Transverse colon (tissue), 4 donors: ENCODE measurements around the gene SLC25A23. TPM values are rescaled to one million over a fixed set of nuclear protein-coding genes. Genes with fewer than 3 reads are reported as not detected.

Source experiments
- DNase-seq: peaks from one replicate; pipeline ENCODE4 v3.0.0-alpha.2; 2019
- H3K27ac ChIP-seq, 4 donors: fragments of 200-600 bp; sonication (generic); 2 replicates each; pipeline ENCODE4 v1.5.1; 2016 to 2018; ENCODE audit warnings: inconsistent platforms in 4 of 4
- H3K27me3 ChIP-seq: fragments of 200-600 bp; sonication (generic); 2 replicates; pipeline ENCODE4 v1.5.1; 2017; ENCODE audit warnings: inconsistent platforms
- H3K36me3 ChIP-seq, 4 donors: fragments of 200-600 bp; sonication (generic); 2 replicates each; pipeline ENCODE4 v1.5.1; 2017 to 2019; ENCODE audit warnings: inconsistent platforms in 4 of 4
- H3K4me1 ChIP-seq, 4 donors: fragments of 200-600 bp; sonication (generic); 2 replicates each; pipeline ENCODE4 v1.5.1; 2017 to 2020; ENCODE audit warnings: inconsistent platforms in 4 of 4
- H3K4me3 ChIP-seq, 4 donors: fragments of 200-600 bp; sonication (generic); 1 replicate in 1 of 4; 2 replicates in 3 of 4; pipeline versions ENCODE4 v1.5.1 to v1.6.1; 2017 to 2019; ENCODE audit warnings: inconsistent platforms in 4 of 4
- H3K9me3 ChIP-seq, 2 donors: fragments of 200-600 bp; sonication (generic); 2 replicates each; pipeline ENCODE4 v1.5.1; 2017 to 2019; ENCODE audit warnings: inconsistent platforms in 2 of 2
- CTCF ChIP-seq, 5 experiments: fragments of 200-600 bp in 3 of 5; fragments of 450-650 bp in 2 of 5; sonication (generic) in 3 of 5; IDR thresholded peaks; 1 replicate in 2 of 5; 2 replicates in 3 of 5; pipeline ENCODE4 v1.5.1; 2016 to 2017; ENCODE audit warnings: antibody characterized with exemption in 5 of 5, inconsistent platforms in 3 of 5, mild to moderate bottlenecking in 2 of 5, moderate library complexity in 1 of 5
- EP300 ChIP-seq: sonication (generic); formaldehyde crosslinking; IDR thresholded peaks from one replicate; pipeline ENCODE4 v1.6.1; 2017; ENCODE audit warnings: antibody characterized with exemption, low read depth
- POLR2A ChIP-seq: fragments of 450-650 bp; IDR thresholded peaks from one replicate; pipeline ENCODE4 v1.6.1; 2016; ENCODE audit warnings: antibody characterized with exemption, mild to moderate bottlenecking, moderate library complexity
- POLR2AphosphoS5 ChIP-seq, 3 donors: sonication (generic); formaldehyde crosslinking; IDR thresholded peaks; one replicate each; pipeline ENCODE4 v1.6.1; 2016; ENCODE audit warnings: antibody characterized with exemption in 3 of 3
- WGBS, 2 donors: methylation state at CpG; one replicate each; pipeline ENCODE4 v1.1.5; 2018; ENCODE audit warnings: low coverage in 1 of 2; 5-methylcytosine and 5-hydroxymethylcytosine counted together
- in situ Hi-C, 4 donors: fragments of 200-750 bp; cut with MboI; loops; one replicate each; pipeline versions ENCODE4 v1.15.0 to v1.15.1; 2017; ENCODE audit warnings: low sequenced_read_pairs in 3 of 4, low pct_ligation_motif_present in 1 of 4, low pct_unique_long_range_greater_than_20kb in 1 of 4
- intact Hi-C: fragments of 100-400 bp; cut with DNase I; formaldehyde crosslinking; loops from one replicate; pipeline ENCODE4 v1.15.1; 2023; ENCODE audit warnings: low total_unique reads
- total RNA-seq, 4 donors: library from RNA; depleted of rRNA; stranded (reverse); fragments of >200 nt; gene quantifications; one replicate each; pipeline ENCODE4 v1.1.0, GENCODE V29; 2016

Gene SLC25A23
- total RNA-seq, 4 donors from 2014 or later, result 77.2 to 216 (median 171) TPM

- Histone ChIP-seq H3K27ac (no peak overlapping the region), H3K27me3 (no peaks in the 10 kb centered on the region), H3K4me3 (no peak overlapping the region), H3K4me1 (peaks cover 0 to 24% (median 2%) of the 10 kb centered on the region in 4 donors), H3K36me3 (peaks cover 0 to 59% (median 30%) of the 10 kb centered on the region in 4 donors), H3K9me3 (no peaks in the 10 kb centered on the region)
- no peak for TF ChIP-seq POLR2AphosphoS5 (IDR thresholded peaks at IDR 0.05)
- TF ChIP-seq CTCF (IDR thresholded peaks at IDR 0.05), result no peak
- TF ChIP-seq POLR2A, result no peak
- intact Hi-C loops (no loop called here), in situ Hi-C loops (no loop called here)
- no peak for DNase-seq
- WGBS, 2 donors, result 93% methylated on average over 25 of the region's 29 CpGs; no CpG with 5 or more reads in 1 of the 2 donors
These were observed 42.8 kb downstream of the SLC25A23 start for GRCh38 chr19:6416658-6417405.

GRCh38 chr19:6415591-6416190 lies 43.9 kb downstream of the SLC25A23 start:
- intact Hi-C loops, result no loop called here
- TF ChIP-seq POLR2AphosphoS5 (IDR thresholded peaks at IDR 0.05) (no peak), CTCF (IDR thresholded peaks at IDR 0.05) (no peak), POLR2A (no peak), EP300 (no peak)
- H3K36me3 ChIP-seq, result peaks cover 0 to 59% (median 28%) of the 10 kb centered on the region in 4 donors

GRCh38 chr19:6414793-6415590 lies 44.6 kb downstream of the SLC25A23 start:
- 93 to 100% methylated on average over 5 to 47 of the region's 47 CpGs for WGBS, 2 donors
- Histone ChIP-seq H3K27ac (no peak overlapping the region), H3K36me3 (peaks cover 0 to 53% (median 25%) of the 10 kb centered on the region in 4 donors), H3K27me3 (no peaks in the 10 kb centered on the region), H3K9me3 (no peaks in the 10 kb centered on the region), H3K4me3 (no peak overlapping the region), H3K4me1 (peaks cover 0 to 20% (median 2%) of the 10 kb centered on the region in 4 donors)
- in situ Hi-C loops (no loop called here), intact Hi-C loops (no loop called here)
- TF ChIP-seq CTCF (IDR thresholded peaks at IDR 0.05), result no peak
- TF ChIP-seq POLR2AphosphoS5 (IDR thresholded peaks at IDR 0.05), result no peak
- no peak for TF ChIP-seq POLR2A
- no peak for TF ChIP-seq EP300
- no peak for DNase-seq

More at GRCh38 chr19:6415591-6416190, 43.9 kb downstream of the SLC25A23 start:
- Histone ChIP-seq H3K4me3 (no peak overlapping the region), H3K4me1 (peaks cover 0 to 20% (median 2%) of the 10 kb centered on the region in 4 donors), H3K27me3 (no peaks in the 10 kb centered on the region), H3K9me3 (no peaks in the 10 kb centered on the region), H3K27ac (no peak overlapping the region)
- in situ Hi-C loops, result no loop called here
- no peak for DNase-seq
- 93 to 100% methylated on average over 8 to 32 of the region's 32 CpGs for WGBS, 2 donors
